Measurements from ENCODE around the gene FRY.

- no peak for TF ChIP-seq HDGF (IDR thresholded peaks at IDR 0.05; ENCODE audit: borderline replicate concordance)
- no peak for TF ChIP-seq FOXA1 (IDR thresholded peaks at IDR 0.05)
- TF ChIP-seq FOXK2 (IDR thresholded peaks at IDR 0.05): no peak
- no peak for TF ChIP-seq TARDBP (IDR thresholded peaks at IDR 0.05)
- TF ChIP-seq FOXM1 (IDR thresholded peaks at IDR 0.05; ENCODE audit: borderline replicate concordance): no peak
- TF ChIP-seq ELF4 (IDR thresholded peaks at IDR 0.05): no peak
- no peak for TF ChIP-seq ZNF384 (IDR thresholded peaks at IDR 0.05)
- TF ChIP-seq SP1 (IDR thresholded peaks at IDR 0.05): no peak
- TF ChIP-seq SUZ12 (IDR thresholded peaks at IDR 0.05): no peak
Measured at GRCh38 chr13:32023096-32023495, 8.5 kb upstream of the FRY start.
